ENCODE results near the gene REN.

REN gene

DNA sequence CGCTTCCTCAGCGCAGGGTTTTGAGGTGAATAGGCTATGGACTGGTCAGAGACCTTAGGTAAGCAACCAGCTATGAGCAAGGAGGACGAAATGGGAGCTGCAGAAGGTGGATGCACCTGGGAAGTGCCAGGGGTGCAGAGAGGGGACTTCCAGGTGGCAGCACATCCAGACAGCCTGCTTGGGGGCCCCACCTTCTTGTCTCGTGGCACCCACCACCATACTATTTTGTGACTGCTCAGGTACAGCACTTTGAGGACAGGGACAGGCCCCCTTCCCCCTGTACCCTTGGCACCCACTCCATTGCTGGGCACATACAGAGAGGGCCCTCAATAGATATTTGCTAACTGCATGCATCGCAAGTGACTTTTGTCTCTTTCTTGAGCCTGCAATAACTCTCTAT, 30.9 kb upstream of the REN start:
- Mint-ChIP-seq H3K27me3 (peaks cover 20% of the 10 kb centered on the region), H3K27ac (no peak overlapping the region), H3K4me3 (no peak overlapping the region), H3K4me1 (ENCODE audit: low read depth) (no peaks in the 10 kb centered on the region), H3K9me3 (no peaks in the 10 kb centered on the region), H3K36me3 (ENCODE audit: low read depth) (no peaks in the 10 kb centered on the region)
- intact Hi-C loops (cut with micrococcal nuclease): no loop called here

DNA sequence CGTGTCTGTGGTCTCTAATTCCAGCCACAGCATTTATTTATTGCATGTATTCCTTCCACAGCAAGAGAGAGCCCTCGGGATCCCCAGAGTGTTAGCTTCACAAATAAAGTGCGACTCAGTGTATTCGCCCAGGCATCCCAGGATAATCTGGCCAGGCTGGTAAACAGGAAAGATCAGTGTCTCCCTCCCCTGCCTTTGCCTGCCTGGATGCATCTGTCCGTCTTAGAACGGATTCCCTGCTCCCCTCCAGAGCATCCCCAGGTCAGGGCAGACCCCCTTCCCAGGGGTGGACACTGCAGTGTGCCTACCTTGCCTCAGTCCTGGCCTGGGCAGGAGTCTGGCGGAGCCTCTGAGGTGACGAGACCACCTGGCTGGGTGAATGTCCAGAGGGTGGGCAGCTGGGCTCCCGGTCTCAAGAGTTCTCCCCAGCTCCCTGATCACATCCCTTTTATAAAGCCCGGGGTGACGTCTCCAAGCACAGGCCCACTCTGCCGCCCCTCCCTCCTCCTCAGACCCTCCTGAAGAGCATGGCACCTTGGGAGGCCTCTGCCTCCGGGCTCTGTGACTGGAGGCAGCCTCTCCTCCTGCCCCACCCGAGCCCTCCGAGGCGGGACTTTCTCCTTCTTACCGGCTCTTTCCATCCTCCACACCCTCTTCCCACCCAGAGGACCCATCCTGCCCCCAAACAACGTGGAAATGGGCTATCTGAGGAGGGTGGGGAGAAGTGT, 30.1 kb upstream of the REN start, which contains the start of gene KISS1:
Gene KISS1 (minus strand): TSS at position 424 of the 728 bp plus-strand sequence. CDS start 3,615 bp downstream, outside the sequence.
- intact Hi-C loops (cut with micrococcal nuclease): no loop called here
- H3K36me3 Mint-ChIP-seq (ENCODE audit: low read depth): no peaks in the 10 kb centered on the region

DNA sequence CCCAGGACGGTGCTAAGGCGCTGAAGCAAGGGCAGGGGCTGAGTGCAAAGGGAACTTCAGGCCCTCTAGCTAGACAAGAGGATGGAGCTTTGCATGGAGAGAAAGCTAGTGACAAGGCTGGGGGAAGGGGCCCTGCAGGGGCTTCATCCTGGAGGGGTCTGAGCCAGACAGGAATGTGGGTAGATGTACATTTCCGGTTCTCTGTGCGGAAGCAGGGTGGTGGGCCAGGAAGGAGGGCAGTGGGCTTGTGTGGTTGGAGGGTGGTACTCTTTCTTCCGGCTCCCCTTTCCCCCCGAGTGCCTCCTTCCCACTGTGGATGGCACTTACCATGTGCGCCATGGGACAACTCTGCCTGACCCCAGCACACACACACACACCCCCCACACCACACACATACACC, 28.6 kb upstream of the REN start:
- Mint-ChIP-seq H3K4me1 (ENCODE audit: low read depth) (no peaks in the 10 kb centered on the region), H3K4me3 (no peak overlapping the region), H3K9me3 (no peaks in the 10 kb centered on the region), H3K27ac (no peak overlapping the region), H3K36me3 (ENCODE audit: low read depth) (no peaks in the 10 kb centered on the region), H3K27me3 (peaks cover 25% of the 10 kb centered on the region)
- intact Hi-C loops (cut with micrococcal nuclease): no loop called here

More for the DNA sequence above, 30.1 kb upstream of the REN start, which contains the start of gene KISS1:
- H3K27ac Mint-ChIP-seq: no peak within 1 kb of the TSS
- no peaks in the 10 kb centered on the region for H3K4me1 Mint-ChIP-seq (ENCODE audit: low read depth)
- H3K9me3 Mint-ChIP-seq: no peaks in the 10 kb centered on the region
- H3K4me3 Mint-ChIP-seq: no peak within 1 kb of the TSS
- peaks cover 25% of the 10 kb centered on the region for H3K27me3 Mint-ChIP-seq

DNA sequence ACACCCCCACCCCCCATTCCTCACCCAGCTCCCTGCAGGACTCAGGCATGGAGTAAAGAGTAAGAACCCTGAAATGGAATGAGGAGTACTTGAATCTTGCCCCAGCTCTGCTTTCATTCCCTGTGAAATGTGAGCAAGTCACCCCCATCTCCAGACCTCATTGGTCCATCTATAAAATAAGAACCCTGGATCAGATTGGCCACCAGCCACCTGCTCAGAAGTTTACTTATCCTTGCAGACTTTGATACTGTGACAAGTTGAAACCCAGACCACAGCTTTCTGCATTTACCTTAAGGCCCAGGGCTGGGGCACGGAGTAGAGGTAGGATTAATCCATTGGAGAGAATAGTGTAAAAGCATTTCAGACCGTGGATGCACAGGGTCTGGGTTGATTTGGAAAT, 27.9 kb upstream of the REN start:
- H3K27me3 Mint-ChIP-seq: peaks cover 31% of the 10 kb centered on the region
- no peaks in the 10 kb centered on the region for H3K9me3 Mint-ChIP-seq
- peaks cover 5% of the 10 kb centered on the region for H3K4me1 Mint-ChIP-seq (ENCODE audit: low read depth)
- no peaks in the 10 kb centered on the region for H3K36me3 Mint-ChIP-seq (ENCODE audit: low read depth)
- H3K27ac Mint-ChIP-seq: no peak overlapping the region
- intact Hi-C loops (cut with micrococcal nuclease): no loop called here
- no peak overlapping the region for H3K4me3 Mint-ChIP-seq

DNA sequence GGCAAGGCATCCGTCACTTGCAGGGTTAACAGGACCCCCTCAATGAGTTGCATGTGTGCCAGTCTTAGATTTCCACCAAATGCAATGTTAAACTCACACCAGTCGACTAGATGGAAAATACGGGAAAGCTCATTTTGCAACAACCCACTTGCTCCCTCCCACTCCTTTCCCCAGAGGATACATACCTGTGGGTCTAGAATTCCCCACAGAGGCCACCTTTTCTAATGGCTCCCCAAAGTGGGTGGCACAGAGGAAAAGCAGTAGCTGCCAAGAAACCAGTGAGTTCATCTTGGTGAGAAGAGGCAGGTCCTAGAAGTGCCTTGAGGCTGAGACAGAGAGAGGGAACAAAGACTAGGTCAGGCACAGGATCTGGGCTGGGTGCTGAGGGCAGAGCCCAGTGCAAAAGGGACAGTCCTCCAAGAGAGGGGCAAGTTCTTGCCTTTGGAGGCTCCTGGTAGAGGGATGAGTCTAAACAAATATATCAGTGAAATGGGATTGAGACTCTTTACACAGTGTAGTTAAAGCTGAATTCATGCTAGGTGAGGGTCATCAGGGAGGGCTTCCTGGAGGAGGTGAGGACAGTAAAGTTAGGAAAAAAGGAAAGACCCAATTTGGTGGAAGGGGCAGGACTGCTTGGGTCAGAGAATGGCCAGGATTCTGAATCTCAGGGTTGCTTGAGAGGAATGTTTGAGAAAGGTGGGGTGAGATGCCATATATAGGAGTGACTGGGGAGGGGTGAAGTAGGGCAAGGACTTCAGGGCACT, 26.6 kb upstream of the REN start:
- Mint-ChIP-seq H3K36me3 (ENCODE audit: low read depth) (no peaks in the 10 kb centered on the region), H3K4me1 (ENCODE audit: low read depth) (peaks cover 6% of the 10 kb centered on the region), H3K4me3 (no peak overlapping the region), H3K27ac (no peak overlapping the region), H3K9me3 (no peaks in the 10 kb centered on the region), H3K27me3 (peaks cover 45% of the 10 kb centered on the region)
- intact Hi-C loops (cut with micrococcal nuclease): no loop called here

DNA sequence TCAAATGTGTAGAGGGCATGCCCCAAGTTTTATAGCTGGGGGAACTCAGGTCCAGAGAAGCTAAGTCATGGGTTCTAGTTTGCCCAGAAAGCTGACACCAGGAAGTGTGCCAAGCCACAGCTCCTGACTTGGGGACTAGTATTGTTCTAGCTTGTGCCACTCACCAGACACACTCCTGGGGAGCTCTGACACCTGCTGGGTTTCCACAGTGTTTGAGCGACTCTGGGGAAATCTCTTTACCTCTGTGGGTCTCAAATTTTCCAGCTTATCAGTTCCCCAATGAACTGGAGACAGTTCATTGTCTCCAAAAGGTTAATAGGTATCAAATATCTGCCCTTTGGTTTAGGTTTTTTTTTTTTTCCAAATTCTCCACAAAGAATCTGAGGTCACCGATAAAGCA, 25.9 kb upstream of the REN start:
- Mint-ChIP-seq H3K9me3 (no peaks in the 10 kb centered on the region), H3K36me3 (ENCODE audit: low read depth) (no peaks in the 10 kb centered on the region), H3K4me1 (ENCODE audit: low read depth) (peaks cover 6% of the 10 kb centered on the region), H3K27ac (no peak overlapping the region), H3K27me3 (peaks cover 50% of the 10 kb centered on the region), H3K4me3 (no peak overlapping the region)
- intact Hi-C loops (cut with micrococcal nuclease): no loop called here

DNA sequence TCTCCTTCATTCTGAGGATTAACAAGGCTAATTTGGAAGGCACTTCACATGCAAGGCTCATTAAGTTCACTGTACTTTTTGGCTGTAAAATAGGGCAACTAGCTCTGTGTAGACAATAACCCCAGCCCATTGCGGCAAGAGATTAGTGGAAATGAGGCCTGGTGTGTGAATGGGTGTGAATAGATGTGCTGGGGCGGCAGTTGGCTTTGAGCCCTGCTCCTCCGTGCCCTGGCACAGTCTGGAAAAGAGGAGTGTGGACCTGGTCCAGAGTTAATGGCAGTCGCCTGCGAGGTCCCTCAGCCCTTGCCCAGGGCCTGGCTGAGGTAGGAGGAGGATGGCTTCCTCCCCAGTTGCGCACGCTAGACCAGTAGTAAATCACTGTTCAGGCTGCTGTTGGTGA, 25.3 kb upstream of the REN start:
- Mint-ChIP-seq H3K27ac (no peak overlapping the region), H3K27me3 (peaks cover 53% of the 10 kb centered on the region), H3K4me3 (no peak overlapping the region), H3K36me3 (ENCODE audit: low read depth) (no peaks in the 10 kb centered on the region), H3K9me3 (no peaks in the 10 kb centered on the region), H3K4me1 (ENCODE audit: low read depth) (peaks cover 6% of the 10 kb centered on the region)
- intact Hi-C loops (cut with micrococcal nuclease): no loop called here

DNA sequence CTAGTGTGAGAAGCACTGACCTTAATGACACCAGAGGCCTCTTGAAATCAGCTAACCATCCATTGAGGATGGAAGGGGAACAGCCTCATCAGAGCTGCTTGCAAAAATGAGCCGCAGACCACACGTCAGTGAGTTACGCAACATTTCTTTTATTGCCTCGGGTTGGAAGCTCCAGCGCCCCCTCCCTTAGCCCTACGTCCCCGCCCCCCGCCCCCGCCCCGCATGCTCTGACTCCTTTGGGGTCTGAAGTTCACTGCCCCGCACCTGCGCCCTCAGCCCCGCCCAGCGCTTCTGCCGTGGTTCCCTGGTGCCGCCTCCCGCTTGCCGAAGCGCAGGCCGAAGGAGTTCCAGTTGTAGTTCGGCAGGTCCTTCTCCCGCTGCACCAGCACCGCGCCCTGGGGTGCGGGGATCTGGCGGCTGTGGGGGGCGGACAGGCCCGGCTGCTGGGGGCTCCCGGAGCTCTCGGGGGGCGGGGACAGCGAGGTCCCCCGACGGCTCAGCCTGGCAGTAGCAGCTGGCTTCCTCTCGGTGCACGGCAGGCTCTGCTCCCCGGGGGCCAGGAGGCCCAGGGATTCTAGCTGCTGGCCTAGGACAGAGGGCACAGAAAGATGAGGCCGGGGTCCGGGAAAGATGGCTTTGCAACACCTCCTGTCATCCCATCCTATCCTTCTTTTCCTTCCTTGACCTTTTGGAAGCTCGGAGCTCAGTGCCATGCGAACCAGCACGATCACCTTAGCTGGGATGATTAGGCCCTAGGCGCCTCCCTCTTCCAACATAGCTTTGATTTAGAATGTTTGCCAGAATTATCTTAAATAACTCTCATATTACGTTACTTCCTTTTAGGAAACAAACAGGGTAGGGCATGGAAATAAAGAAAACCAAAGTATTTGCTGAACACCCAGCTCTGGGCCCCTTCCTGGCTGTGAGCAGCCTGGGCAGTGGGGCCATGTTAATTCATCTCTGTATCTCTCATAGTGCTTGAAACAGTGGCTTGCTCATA, 24.4 kb upstream of the REN start:
- Mint-ChIP-seq H3K9me3 (no peaks in the 10 kb centered on the region), H3K4me1 (ENCODE audit: low read depth) (peaks cover 6% of the 10 kb centered on the region), H3K27ac (no peak overlapping the region), H3K36me3 (ENCODE audit: low read depth) (no peaks in the 10 kb centered on the region), H3K27me3 (peaks cover 52% of the 10 kb centered on the region), H3K4me3 (peak overlapping the region; percentile 53)
- intact Hi-C loops (cut with micrococcal nuclease): no loop called here

DNA sequence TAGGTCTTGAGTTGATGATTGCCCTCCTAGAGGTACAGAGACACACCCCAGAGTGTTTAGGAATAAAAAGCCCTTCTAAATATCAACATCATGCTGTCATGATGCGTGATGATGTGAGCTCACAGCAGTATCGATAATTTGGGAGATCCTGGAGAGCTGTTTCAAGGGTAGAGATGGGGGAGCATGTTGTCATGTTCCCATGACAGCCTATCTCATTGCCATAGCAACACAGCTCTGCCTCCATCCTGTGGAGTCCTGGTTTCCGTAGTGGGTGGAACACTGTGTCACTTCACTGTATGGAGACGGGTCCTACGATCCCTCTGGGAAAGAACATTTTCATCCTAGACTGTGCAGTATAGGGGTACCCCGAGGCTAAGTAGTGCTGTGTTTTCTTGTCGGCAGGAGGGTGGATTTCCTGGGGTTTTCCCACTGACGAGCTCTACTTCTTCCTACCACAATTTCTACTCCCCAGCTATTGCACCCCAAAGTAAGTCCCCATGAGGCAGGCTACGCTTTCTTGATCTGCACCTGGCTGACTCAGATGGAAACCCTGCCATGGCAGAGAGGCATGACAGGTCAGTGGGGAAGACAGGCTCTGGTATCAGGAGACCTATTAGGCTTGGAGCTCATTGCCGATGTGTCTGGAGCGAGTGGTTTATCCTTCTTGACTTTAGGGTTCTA, 23.0 kb upstream of the REN start:
- H3K27me3 Mint-ChIP-seq: peaks cover 45% of the 10 kb centered on the region
- no peak overlapping the region for H3K4me3 Mint-ChIP-seq
- no peaks in the 10 kb centered on the region for H3K9me3 Mint-ChIP-seq
- no peak overlapping the region for H3K27ac Mint-ChIP-seq
- intact Hi-C loops (cut with micrococcal nuclease): no loop called here
- H3K36me3 Mint-ChIP-seq (ENCODE audit: low read depth): no peaks in the 10 kb centered on the region
- peaks cover 6% of the 10 kb centered on the region for H3K4me1 Mint-ChIP-seq (ENCODE audit: low read depth)

DNA sequence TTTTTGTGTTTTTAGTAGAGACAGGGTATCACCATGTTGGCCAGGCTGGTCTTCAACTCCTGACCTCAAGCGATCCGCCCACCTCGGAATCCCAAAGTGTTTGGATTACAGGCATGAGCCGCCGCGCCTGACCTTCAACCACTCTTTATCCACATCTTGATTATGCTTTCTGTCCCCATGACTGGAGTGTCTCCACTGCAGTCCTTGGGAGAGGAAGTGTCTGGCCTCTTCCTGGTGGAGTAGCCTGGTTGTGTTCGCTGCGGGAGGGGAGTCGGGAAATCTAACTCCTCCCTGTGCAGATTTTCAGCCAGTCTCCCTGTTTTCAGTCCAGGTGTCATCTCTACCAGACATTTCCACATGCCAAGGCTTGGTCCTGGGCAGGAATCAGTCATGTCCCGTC, 20.5 kb upstream of the REN start:
- no peaks in the 10 kb centered on the region for H3K36me3 Mint-ChIP-seq (ENCODE audit: low read depth)
- peaks cover 9% of the 10 kb centered on the region for H3K4me1 Mint-ChIP-seq (ENCODE audit: low read depth)
- no peaks in the 10 kb centered on the region for H3K9me3 Mint-ChIP-seq
- intact Hi-C loops (cut with micrococcal nuclease): no loop called here
- H3K27ac Mint-ChIP-seq: no peak overlapping the region
- peaks cover 36% of the 10 kb centered on the region for H3K27me3 Mint-ChIP-seq
- H3K4me3 Mint-ChIP-seq: no peak overlapping the region

DNA sequence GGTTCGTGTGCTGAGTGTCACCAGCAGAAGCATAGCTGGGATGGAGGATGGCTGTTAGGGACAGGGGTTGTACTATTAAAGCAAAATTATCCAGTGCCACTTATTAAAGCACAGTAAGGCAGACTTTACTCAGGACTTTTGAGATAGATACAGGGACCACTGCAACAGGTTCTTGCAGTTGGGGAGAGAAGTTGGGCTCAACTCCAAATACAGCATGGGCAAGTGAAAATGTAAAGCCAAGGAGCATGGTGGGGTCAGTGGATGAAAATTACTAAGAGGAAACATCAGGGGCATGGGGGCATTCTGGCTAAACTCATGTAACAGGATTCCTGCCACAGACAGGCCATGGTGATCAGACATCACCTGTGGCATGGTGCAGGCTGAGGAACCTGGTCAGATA, 15.0 kb upstream of the REN start:
- intact Hi-C loops (cut with micrococcal nuclease): no loop called here
- H3K9me3 Mint-ChIP-seq: no peaks in the 10 kb centered on the region
- peaks cover 13% of the 10 kb centered on the region for H3K4me1 Mint-ChIP-seq (ENCODE audit: low read depth)
- H3K27me3 Mint-ChIP-seq: peaks cover 8% of the 10 kb centered on the region
- H3K36me3 Mint-ChIP-seq (ENCODE audit: low read depth): no peaks in the 10 kb centered on the region
- no peak overlapping the region for H3K4me3 Mint-ChIP-seq
- H3K27ac Mint-ChIP-seq: no peak overlapping the region

DNA sequence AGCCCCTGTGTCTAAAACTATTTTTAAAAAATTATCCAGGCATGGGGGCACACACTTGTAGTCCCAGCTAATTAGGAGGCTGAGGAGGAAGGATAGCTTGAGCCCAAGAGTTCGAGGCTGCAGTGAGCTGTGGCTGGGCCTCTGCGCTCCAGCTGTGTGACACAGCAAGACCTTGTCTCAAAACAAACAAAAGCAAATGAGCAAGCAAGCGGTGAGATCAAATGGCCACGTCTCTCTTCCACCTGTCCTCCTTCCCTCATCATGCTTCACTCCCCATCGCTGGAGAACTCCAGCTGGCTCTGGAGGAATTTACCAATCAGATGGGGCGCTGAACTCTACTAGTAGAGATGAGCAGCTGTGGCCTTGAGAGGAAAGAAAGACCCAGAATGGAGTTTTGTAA, 14.0 kb upstream of the REN start:
- H3K4me3 Mint-ChIP-seq: no peak overlapping the region
- H3K27ac Mint-ChIP-seq: no peak overlapping the region
- intact Hi-C loops (cut with micrococcal nuclease): no loop called here
- no peaks in the 10 kb centered on the region for H3K9me3 Mint-ChIP-seq
- H3K27me3 Mint-ChIP-seq: peaks cover 8% of the 10 kb centered on the region
- no peaks in the 10 kb centered on the region for H3K36me3 Mint-ChIP-seq (ENCODE audit: low read depth)
- peaks cover 13% of the 10 kb centered on the region for H3K4me1 Mint-ChIP-seq (ENCODE audit: low read depth)

DNA sequence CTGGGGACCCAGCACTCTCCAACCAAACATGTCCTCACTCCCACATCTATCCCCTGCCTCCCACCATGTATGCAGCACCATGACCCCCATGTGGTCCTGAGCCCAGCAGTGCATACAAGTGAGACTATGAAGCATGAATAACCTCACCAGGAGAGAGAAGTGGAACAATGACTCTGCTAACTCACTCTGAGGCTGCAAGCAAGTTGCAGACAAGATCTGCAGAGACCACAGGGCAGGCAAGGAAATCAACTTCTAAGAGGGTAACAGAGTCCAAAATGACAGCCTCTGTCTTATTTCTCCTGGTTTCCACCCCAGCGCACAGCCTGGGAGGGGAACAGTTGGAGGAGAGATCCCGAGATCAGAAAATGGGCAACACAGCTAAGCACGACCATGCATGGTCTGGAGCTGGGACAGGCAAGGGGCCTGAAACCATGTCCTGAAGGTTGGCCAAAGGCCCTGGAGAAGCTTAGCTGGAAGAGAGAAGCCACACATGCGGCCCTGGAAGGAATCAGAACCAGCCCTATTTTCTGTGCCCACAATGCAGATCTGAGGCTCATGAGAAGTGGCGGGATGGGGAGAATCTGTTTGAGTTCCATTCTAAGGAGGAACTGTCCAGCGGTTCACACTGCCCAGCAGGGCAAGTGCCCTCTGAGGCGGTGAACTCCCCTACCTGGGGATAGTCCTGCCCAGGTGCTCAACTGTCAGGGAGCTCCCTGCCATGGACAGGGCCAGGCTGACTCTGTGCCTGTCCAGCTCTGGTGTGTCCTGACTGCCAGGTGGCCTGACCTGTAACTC, 12.5 kb upstream of the REN start:
- intact Hi-C loops (cut with micrococcal nuclease): no loop called here
- Mint-ChIP-seq H3K4me1 (ENCODE audit: low read depth) (peaks cover 13% of the 10 kb centered on the region), H3K27me3 (peaks cover 8% of the 10 kb centered on the region), H3K9me3 (no peaks in the 10 kb centered on the region), H3K27ac (no peak overlapping the region), H3K4me3 (no peak overlapping the region), H3K36me3 (ENCODE audit: low read depth) (no peaks in the 10 kb centered on the region)

All from dendritic cell treated with granulocyte-macrophage colony-stimulating factor and Interleukin-4, amounts not matched to agents 40 ng/mL and 50 ng/mL, for 4 days (primary cell).